Pancreas (tissue), 10 donors: ENCODE measurements around the gene ZNF474. TPM values are rescaled to one million over a fixed set of nuclear protein-coding genes. Genes with fewer than 3 reads are reported as not detected.
"Not testable (repeated sequence)": the region's sequence is repeated elsewhere in the genome, so short reads cannot be mapped to it uniquely, and the experiment has no call there.

Experiments used
- ATAC-seq, 4 donors: fragments of 200-7000 bp; cut with Tn5 transposase; one replicate each; pipeline versions ENCODE4 v1.8.0 to v1.9.1; 2020; ENCODE audit warnings: mild to moderate bottlenecking in 4 of 4, moderate library complexity in 4 of 4
- DNase-seq, 6 donors: peaks; one replicate each; pipeline ENCODE4 v3.0.0-alpha.2; 2020
- FAIRE-seq: peaks from 2 replicates; lab custom pipeline; 2012; peaks lifted over from hg19 to GRCh38; lab: Jason Lieb, UNC
- H3K27ac ChIP-seq, 4 donors: fragments of 200-600 bp; sonication (generic); 1 replicate in 3 of 4; 2 replicates in 1 of 4; pipeline versions ENCODE4 v1.5.0 to v1.8.0; 2020
- H3K27me3 ChIP-seq, 4 donors: fragments of 200-600 bp; one replicate each; pipeline ENCODE4 v1.8.0; 2021
- H3K36me3 ChIP-seq, 3 donors: fragments of 200-600 bp; sonication (generic) in 1 of 3; one replicate each; pipeline versions ENCODE4 v1.5.0 to v1.8.0; 2020 to 2021
- H3K4me1 ChIP-seq, 3 donors: fragments of 200-600 bp; one replicate each; pipeline ENCODE4 v1.8.0; 2021
- H3K4me3 ChIP-seq, 4 donors: fragments of 200-600 bp; sonication (generic) in 2 of 4; one replicate each; pipeline versions ENCODE4 v1.5.0 to v1.8.0; 2020 to 2021
- H3K9me3 ChIP-seq, 4 donors: fragments of 200-600 bp; one replicate each; pipeline ENCODE4 v1.8.0; 2021
- WGBS, 2 donors: extraction: QIAGEN DNeasy Blood & Tissue Kit; methylation state at CpG; one replicate each; pipeline ENCODE4 v1.1.7; 2013; 5-methylcytosine and 5-hydroxymethylcytosine counted together
- intact Hi-C, 3 donors: fragments of 100-400 bp; cut with DNase I; formaldehyde crosslinking; loops; one replicate each; pipeline versions ENCODE4 v1.11.1 to v1.14.2; 2022
- polyA plus RNA-seq, 2 donors: library from polyadenylated mRNA; stranded (reverse); fragments of 200-250 nt; gene quantifications; one replicate each; pipeline ENCODE4 v1.2.3, GENCODE V29; 2013
- total RNA-seq, 6 donors: library from RNA; stranded (reverse); fragmentation: NEBNext Ultra II Directional in 4 of 6; extraction: Animal tissue kit (Norgen Biotek cat#: 25700) in 4 of 6; gene quantifications; one replicate each; pipeline versions ENCODE4 v1.2.1 to v1.2.4, GENCODE V29; 2021 to 2023
- TF ChIP-seq, protein P1 (sequence below), 4 donors: fragments of 200-600 bp; sonication (generic) in 3 of 4; IDR thresholded peaks; one replicate each; pipeline versions ENCODE4 v1.5.0 to v1.8.0; 2021; ENCODE audit warnings: antibody characterized with exemption in 4 of 4
- donor health status: healthy with polysubstance abuse.
- donor health status: DM: no; HTN: no; CAD: no; lungs with moderate emphysema.
- donor health status: DM: no; HTN: no; CAD: no.
- donor health status: control.
- donor health status: control.
- donor health status: Bipolar disorder and iron deficiency.
- donor health status: DM: yes; HTN: yes; CAD: no.
- donor health status: DM: no; HTN: no; CAD: no.
- donor health status: DM: no; HTN: no; CAD: no.
- donor health status: DM: yes; HTN: yes; CAD: no.

The ZNF474 gene
- total and polyA plus RNA-seq, 8 donors = 0.08 to 0.56 (median 0.12) TPM; not detected in 5

GRCh38 chr5:122089096-122090013 is 40.0 kb upstream of the ZNF474 start:
- no peaks in the 10 kb centered on the region for H3K4me1 ChIP-seq
- DNase-seq (no peak), ATAC-seq (no peak), FAIRE-seq (no peak)
- 74 to 84% methylated on average over 2 of the region's 2 CpGs for WGBS, 2 donors
- no peaks in the 10 kb centered on the region for H3K36me3 ChIP-seq
- no peak overlapping the region for H3K27ac ChIP-seq
- no peak overlapping the region for H3K4me3 ChIP-seq
- no peaks in the 10 kb centered on the region for H3K9me3 ChIP-seq
- H3K27me3 ChIP-seq = no peaks in the 10 kb centered on the region
- intact Hi-C loops = no loop called here
- TF ChIP-seq, protein P1, sequence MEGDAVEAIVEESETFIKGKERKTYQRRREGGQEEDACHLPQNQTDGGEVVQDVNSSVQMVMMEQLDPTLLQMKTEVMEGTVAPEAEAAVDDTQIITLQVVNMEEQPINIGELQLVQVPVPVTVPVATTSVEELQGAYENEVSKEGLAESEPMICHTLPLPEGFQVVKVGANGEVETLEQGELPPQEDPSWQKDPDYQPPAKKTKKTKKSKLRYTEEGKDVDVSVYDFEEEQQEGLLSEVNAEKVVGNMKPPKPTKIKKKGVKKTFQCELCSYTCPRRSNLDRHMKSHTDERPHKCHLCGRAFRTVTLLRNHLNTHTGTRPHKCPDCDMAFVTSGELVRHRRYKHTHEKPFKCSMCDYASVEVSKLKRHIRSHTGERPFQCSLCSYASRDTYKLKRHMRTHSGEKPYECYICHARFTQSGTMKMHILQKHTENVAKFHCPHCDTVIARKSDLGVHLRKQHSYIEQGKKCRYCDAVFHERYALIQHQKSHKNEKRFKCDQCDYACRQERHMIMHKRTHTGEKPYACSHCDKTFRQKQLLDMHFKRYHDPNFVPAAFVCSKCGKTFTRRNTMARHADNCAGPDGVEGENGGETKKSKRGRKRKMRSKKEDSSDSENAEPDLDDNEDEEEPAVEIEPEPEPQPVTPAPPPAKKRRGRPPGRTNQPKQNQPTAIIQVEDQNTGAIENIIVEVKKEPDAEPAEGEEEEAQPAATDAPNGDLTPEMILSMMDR (IDR thresholded peaks at IDR 0.05) = no peak

GRCh38 chr5:122091936-122092600 is 37.3 kb upstream of the ZNF474 start:
- peak in 1 of 4 donors; percentile 27 for ATAC-seq
- Histone ChIP-seq H3K4me1 (no peaks in the 10 kb centered on the region), H3K9me3 (no peaks in the 10 kb centered on the region), H3K36me3 (no peaks in the 10 kb centered on the region), H3K27ac (no peak overlapping the region), H3K27me3 (no peaks in the 10 kb centered on the region), H3K4me3 (no peak overlapping the region)
- TF ChIP-seq, protein P1 (IDR thresholded peaks at IDR 0.05) = no peak
- WGBS, 2 donors = 38 to 47% methylated on average over 9 of the region's 9 CpGs
- intact Hi-C loops = no loop called here
- FAIRE-seq = no peak
- DNase-seq = no peak

DNA sequence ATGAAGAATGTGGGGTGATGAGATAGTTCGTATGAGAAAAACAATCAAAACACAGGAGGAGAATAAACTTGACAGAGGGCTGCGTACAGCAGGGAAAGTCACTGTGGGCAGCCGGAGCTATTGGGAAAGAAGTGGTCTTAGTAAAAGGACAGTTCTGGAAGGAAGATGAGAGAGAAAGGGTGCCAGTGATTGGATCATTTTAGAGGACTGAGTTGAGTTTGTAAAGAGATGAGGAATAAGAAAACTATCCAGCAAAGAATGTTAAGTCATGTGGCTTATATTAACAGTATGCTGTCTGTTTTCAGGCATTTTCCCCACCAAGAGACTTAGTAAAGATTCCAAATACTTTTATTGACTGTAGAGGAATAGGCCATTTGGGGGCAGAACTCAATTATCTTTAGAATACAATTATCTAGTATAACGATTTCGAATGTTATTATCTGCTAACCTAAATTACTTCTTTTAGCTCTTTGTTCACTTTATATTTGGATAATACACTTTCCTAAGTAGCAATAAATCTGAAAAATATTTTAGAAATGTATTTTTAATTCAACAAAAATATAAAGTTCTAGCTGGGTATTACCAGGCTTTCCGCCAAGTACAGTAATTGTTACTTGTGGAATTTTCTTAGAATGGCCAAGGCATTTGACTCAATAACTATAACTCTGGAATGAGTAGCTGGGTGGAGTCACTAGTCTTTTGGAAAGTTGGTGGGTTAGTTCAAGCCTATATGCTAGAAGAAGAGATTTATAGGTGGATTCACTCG is 35.7 kb upstream of the ZNF474 start:
- FAIRE-seq = no peak
- no peak for DNase-seq
- TF ChIP-seq, protein P1 (IDR thresholded peaks at IDR 0.05) = no peak
- Histone ChIP-seq H3K4me1 (no peaks in the 10 kb centered on the region), H3K27ac (no peak overlapping the region), H3K9me3 (no peaks in the 10 kb centered on the region), H3K27me3 (no peaks in the 10 kb centered on the region), H3K4me3 (no peak overlapping the region), H3K36me3 (no peaks in the 10 kb centered on the region)
- WGBS, 2 donors = 81 to 82% methylated on average over 7 of the region's 7 CpGs
- intact Hi-C loops = no loop called here
- peak in 1 of 4 donors; percentile 29 for ATAC-seq

- H3K4me1 ChIP-seq, FAIRE-seq, H3K27ac ChIP-seq, H3K4me3 ChIP-seq, ATAC-seq, H3K27me3 ChIP-seq, H3K36me3 ChIP-seq, intact Hi-C loops, H3K9me3 ChIP-seq, DNase-seq: not testable (repeated sequence)
- 74 to 80% methylated on average over 5 of the region's 5 CpGs for WGBS, 2 donors
Measured at GRCh38 chr5:122094251-122094650, 35.1 kb upstream of the ZNF474 start.

DNA sequence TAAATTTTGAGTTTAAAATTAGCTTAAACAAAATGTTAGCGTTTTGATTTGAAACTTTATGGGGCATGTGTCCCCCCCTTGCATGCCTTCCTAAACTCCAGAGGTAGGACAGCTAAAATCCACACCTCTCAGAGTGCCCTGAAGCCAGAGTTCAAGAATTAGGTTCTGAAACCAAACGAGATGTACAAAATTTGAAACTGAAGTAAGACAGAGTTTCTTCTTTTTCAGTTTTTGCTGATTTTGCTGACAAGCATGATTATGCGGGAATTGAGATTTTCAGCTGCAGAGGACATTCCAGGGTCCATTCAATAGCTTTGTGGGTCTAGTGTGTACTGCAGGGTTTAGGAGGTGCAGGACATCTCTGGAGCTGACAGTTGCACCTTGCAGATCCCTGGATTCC is 34.2 kb upstream of the ZNF474 start:
- Histone ChIP-seq H3K36me3 (no peaks in the 10 kb centered on the region), H3K27ac (no peak overlapping the region), H3K4me3 (no peak overlapping the region), H3K9me3 (no peaks in the 10 kb centered on the region), H3K4me1 (no peaks in the 10 kb centered on the region), H3K27me3 (no peaks in the 10 kb centered on the region)
- WGBS, 2 donors = 51 to 66% methylated on average over 3 of the region's 3 CpGs
- no peak for ATAC-seq
- intact Hi-C loops = no loop called here
- no peak for FAIRE-seq
- DNase-seq = no peak
- TF ChIP-seq, protein P1 (IDR thresholded peaks at IDR 0.05) = no peak
